MM.1S (cell line): ENCODE results near the gene MRPS30.
A peak's percentile ranks its signal among the peaks of the same experiment; 100 is the strongest.

Experiments
- DNase-seq: peaks from one replicate; pipeline ENCODE4 v3.0.0-alpha.2; 2015
- H2AFZ ChIP-seq: fragments of 300-600 bp; sonication (generic); 2 replicates; pipeline ENCODE4 v1.6.0; 2016; ENCODE audit warnings: antibody characterized with exemption, low read length
- H3F3A ChIP-seq: fragments of 300-600 bp; sonication (generic); 2 replicates; pipeline ENCODE4 v1.6.1; 2016; ENCODE audit warnings: mild to moderate bottlenecking, antibody characterized with exemption, low read length, moderate library complexity, mixed read lengths; ENCODE audit not compliant: insufficient read depth
- H3K27ac ChIP-seq: fragments of 300-600 bp; sonication (generic); 2 replicates; pipeline ENCODE4 v1.5.1; 2016; ENCODE audit warnings: mild to moderate bottlenecking, low read length
- H3K27me3 ChIP-seq: fragments of 300-600 bp; sonication (generic); replicated peaks from 2 replicates; pipeline ENCODE4 v1.6.0; 2016; ENCODE audit warnings: low read length; ENCODE audit not compliant: insufficient read depth
- H3K36me3 ChIP-seq: fragments of 300-600 bp; sonication (generic); replicated peaks from 2 replicates; pipeline ENCODE4 v1.6.1; 2016; ENCODE audit warnings: mild to moderate bottlenecking, low read length, mixed read lengths; ENCODE audit not compliant: insufficient read depth
- H3K4me1 ChIP-seq: fragments of 300-600 bp; sonication (generic); 2 replicates; pipeline ENCODE4 v1.6.1; 2016; ENCODE audit warnings: low read length, mixed read lengths
- H3K4me2 ChIP-seq: fragments of 300-600 bp; sonication (generic); 2 replicates; pipeline ENCODE4 v1.6.0; 2016; ENCODE audit warnings: low read depth, low read length
- H3K4me3 ChIP-seq: fragments of 300-600 bp; sonication (generic); 2 replicates; pipeline ENCODE4 v1.5.1; 2016; ENCODE audit warnings: low read length, mixed read lengths
- H3K79me2 ChIP-seq: fragments of 300-600 bp; sonication (generic); 2 replicates; pipeline ENCODE4 v1.6.1; 2016; ENCODE audit warnings: mixed run types, low read length, mixed read lengths
- H3K9ac ChIP-seq: fragments of 300-600 bp; sonication (generic); 2 replicates; pipeline ENCODE4 v1.6.1; 2016; ENCODE audit warnings: low read length, mixed read lengths
- H3K9me2 ChIP-seq: fragments of 300-600 bp; sonication (generic); replicated peaks from 2 replicates; pipeline ENCODE4 v1.6.1; 2016; ENCODE audit warnings: mild to moderate bottlenecking, low read length, mixed read lengths; ENCODE audit not compliant: insufficient read depth
- H3K9me3 ChIP-seq: fragments of 300-600 bp; sonication (generic); replicated peaks from 2 replicates; pipeline ENCODE4 v1.6.1; 2016; ENCODE audit warnings: mild to moderate bottlenecking, low read length, mixed read lengths; ENCODE audit not compliant: insufficient read depth
- H4K20me1 ChIP-seq: fragments of 300-600 bp; sonication (generic); 2 replicates; pipeline ENCODE4 v1.6.1; 2016; ENCODE audit warnings: mild to moderate bottlenecking, low read length, moderate library complexity, mixed read lengths; ENCODE audit not compliant: insufficient read depth
- EZH2 ChIP-seq: fragments of 300-600 bp; sonication (generic); optimal IDR thresholded peaks from 2 replicates; pipeline ENCODE3; 2017; ENCODE audit warnings: low read depth, mild to moderate bottlenecking, antibody characterized with exemption, low read length, mixed read lengths
- EZH2phosphoT487 ChIP-seq: fragments of 300-600 bp; sonication (generic); IDR thresholded peaks from 2 replicates; pipeline ENCODE4 v1.6.1; 2018; ENCODE audit warnings: antibody characterized with exemption, low read length
- TF ChIP-seq, protein P1 (sequence below): fragments of 300-600 bp; sonication (generic); IDR thresholded peaks from 2 replicates; pipeline ENCODE4 v1.5.1; 2016; ENCODE audit warnings: antibody characterized with exemption, low read length, mixed read lengths

The MRPS30 gene

DNA sequence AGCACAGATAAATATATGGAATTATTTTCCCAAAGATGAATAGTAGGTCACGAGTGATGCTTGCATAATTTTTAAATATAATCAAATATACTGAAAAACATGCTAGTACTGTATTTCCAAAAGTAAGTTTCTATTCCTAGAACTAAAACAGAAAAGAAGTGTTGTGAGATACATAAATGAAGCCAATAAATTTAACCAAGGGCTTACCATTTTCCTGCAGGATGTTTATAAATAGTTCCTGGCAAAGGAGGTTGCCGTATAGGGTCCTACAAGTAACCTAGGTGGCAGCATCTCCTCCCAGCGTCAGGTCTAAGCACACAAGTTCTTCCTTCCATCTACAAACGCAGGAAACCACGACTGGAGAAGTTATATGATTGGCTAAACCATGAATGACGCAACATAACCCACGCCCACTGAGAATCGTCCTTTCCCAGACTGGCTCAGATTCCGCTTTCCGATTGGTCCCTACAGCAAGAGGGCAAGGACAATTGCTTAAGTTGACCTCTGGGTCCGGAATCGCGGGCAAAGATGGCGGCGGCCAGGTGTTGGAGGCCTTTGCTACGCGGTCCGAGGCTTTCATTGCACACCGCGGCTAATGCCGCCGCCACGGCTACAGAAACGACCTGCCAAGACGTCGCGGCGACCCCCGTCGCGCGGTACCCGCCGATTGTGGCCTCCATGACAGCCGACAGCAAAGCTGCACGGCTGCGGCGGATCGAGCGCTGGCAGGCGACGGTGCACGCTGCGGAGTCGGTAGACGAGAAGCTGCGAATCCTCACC is at the start of gene MRPS30:
TSS of gene MRPS30 (plus strand) at position 513 of the 780 bp plus-strand sequence. CDS start at position 529, 16 bp downstream.
- peak; percentile 99 for DNase-seq

DNA sequence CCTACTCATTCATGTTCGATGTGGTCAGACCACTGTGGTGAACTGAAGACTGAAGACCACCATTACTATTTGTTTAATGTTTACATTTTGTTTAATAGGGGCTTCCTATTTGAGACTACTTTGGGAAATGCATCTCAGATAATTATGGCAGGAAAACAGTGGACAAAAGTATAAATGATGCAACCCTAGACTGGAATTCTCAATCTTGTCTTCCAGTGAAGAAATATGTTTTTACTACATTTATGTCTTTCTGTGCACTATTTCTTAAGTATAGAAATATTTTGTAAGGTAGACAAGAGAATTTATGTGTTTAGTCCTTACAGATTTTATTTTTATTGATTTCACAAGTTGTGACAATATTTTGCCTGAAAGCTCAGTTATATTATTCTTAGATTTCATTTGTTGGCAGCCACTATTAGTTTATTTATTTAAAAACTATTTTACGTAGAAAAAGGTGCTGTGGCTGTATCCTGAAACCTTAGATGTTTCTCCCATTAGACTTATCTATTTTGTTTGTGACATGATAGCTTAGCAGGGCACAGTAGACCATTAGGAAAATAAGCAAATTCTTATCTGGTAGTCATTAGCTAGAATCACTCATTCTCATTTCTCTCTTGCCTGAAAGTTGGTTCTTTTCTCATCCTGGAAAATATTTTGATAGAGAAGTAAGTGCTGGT is 39.4 kb upstream of the MRPS30 start:
- Histone ChIP-seq H3K79me2 (no peaks in the 10 kb centered on the region), H3K4me2 (no peak overlapping the region), H3K36me3 (no peaks in the 10 kb centered on the region), H2AFZ (no peak overlapping the region), H3K9me2 (no peaks in the 10 kb centered on the region), H3K9me3 (no peaks in the 10 kb centered on the region), H4K20me1 (no peaks in the 10 kb centered on the region), H3F3A (no peaks in the 10 kb centered on the region), H3K4me3 (no peak overlapping the region), H3K4me1 (no peaks in the 10 kb centered on the region), H3K9ac (no peak overlapping the region), H3K27me3 (no peaks in the 10 kb centered on the region), H3K27ac (no peak overlapping the region)
- no peak for DNase-seq
- TF ChIP-seq EZH2phosphoT487, result no peak
- TF ChIP-seq, protein P1, sequence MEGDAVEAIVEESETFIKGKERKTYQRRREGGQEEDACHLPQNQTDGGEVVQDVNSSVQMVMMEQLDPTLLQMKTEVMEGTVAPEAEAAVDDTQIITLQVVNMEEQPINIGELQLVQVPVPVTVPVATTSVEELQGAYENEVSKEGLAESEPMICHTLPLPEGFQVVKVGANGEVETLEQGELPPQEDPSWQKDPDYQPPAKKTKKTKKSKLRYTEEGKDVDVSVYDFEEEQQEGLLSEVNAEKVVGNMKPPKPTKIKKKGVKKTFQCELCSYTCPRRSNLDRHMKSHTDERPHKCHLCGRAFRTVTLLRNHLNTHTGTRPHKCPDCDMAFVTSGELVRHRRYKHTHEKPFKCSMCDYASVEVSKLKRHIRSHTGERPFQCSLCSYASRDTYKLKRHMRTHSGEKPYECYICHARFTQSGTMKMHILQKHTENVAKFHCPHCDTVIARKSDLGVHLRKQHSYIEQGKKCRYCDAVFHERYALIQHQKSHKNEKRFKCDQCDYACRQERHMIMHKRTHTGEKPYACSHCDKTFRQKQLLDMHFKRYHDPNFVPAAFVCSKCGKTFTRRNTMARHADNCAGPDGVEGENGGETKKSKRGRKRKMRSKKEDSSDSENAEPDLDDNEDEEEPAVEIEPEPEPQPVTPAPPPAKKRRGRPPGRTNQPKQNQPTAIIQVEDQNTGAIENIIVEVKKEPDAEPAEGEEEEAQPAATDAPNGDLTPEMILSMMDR, result no peak
- no peak for TF ChIP-seq EZH2

More for the DNA sequence above, at the start of gene MRPS30:
- Histone ChIP-seq H3K4me1 (0 out of 2 replicates have a peak, but pooled peaks cover 12% of the 10 kb centered on the region), H2AFZ (peak within 1 kb of the TSS; percentile 89), H3K36me3 (peaks cover 9% of the 10 kb centered on the region; the same call in 1 of the 2 replicates), H3K9ac (peak within 1 kb of the TSS; percentile 94), H3K9me3 (no peaks in the 10 kb centered on the region), H3K27ac (peak within 1 kb of the TSS; percentile 82), H3K4me2 (peak within 1 kb of the TSS; percentile 55), H4K20me1 (no peaks in the 10 kb centered on the region), H3F3A (no peaks in the 10 kb centered on the region), H3K9me2 (no peaks in the 10 kb centered on the region), H3K79me2 (peaks cover 49% of the 10 kb centered on the region), H3K27me3 (no peaks in the 10 kb centered on the region), H3K4me3 (peak within 1 kb of the TSS; percentile 97)
- TF ChIP-seq EZH2phosphoT487, result no peak
- TF ChIP-seq, protein P1, result peak; percentile 57
- TF ChIP-seq EZH2, result no peak

DNA sequence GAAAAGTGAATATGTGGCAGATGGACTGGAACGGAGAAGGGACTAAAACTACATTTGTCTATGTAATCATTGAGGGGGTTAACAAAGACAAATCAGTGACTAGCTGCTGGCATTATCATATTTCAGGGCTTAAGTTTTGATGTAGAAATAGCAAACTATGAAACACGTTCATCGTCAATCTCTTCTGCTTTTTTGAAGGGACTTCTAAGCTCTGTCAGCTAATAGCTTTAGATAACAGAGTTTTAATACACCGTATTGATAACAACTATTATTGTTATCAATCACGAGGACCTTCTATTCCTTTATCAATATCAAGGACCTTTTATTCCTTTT is 38.9 kb upstream of the MRPS30 start:
- no peak for TF ChIP-seq EZH2
- TF ChIP-seq, protein P1, result no peak
- no peak for TF ChIP-seq EZH2phosphoT487
- no peak overlapping the region for H2AFZ ChIP-seq
- H3K9me2 ChIP-seq, result no peaks in the 10 kb centered on the region
- H3K4me2 ChIP-seq, result no peak overlapping the region
- H3K27me3 ChIP-seq, result no peaks in the 10 kb centered on the region
- no peak overlapping the region for H3K9ac ChIP-seq
- DNase-seq, result no peak
- no peaks in the 10 kb centered on the region for H3K36me3 ChIP-seq
- H4K20me1 ChIP-seq, result no peaks in the 10 kb centered on the region
- H3K27ac ChIP-seq, result no peak overlapping the region
- no peaks in the 10 kb centered on the region for H3K79me2 ChIP-seq
- H3K9me3 ChIP-seq, result no peaks in the 10 kb centered on the region
- no peak overlapping the region for H3K4me3 ChIP-seq
- no peaks in the 10 kb centered on the region for H3F3A ChIP-seq
- H3K4me1 ChIP-seq, result no peaks in the 10 kb centered on the region
